HEK293 (cell line): ENCODE results near the gene WDR91.
A peak's percentile ranks its signal among the peaks of the same experiment; 100 is the strongest.

ENCODE experiments used
- CTCF ChIA-PET: fragments of 350-600 bp; formaldehyde crosslinking; extraction: SDS; loops from one replicate; lab custom pipeline; 2021; ENCODE audit warnings: antibody characterized with exemption; lab: Yijun Ruan, JAX
- POLR2A ChIA-PET: fragments of 300-600 bp; formaldehyde crosslinking; extraction: SDS; loops from one replicate; lab custom pipeline; 2020; ENCODE audit warnings: antibody characterized with exemption, inconsistent platforms; lab: Yijun Ruan, JAX
- H3K27ac ChIP-seq: fragments of 200-500 bp; sonication (Bioruptor generic); 2 replicates; pipeline ENCODE4 v1.5.1; 2014; ENCODE audit warnings: low read depth, low read length, control low read depth, inconsistent platforms; ENCODE audit errors: extremely low read depth
- H3K36me3 ChIP-seq, 2 experiments: fragments of 200-500 bp in 1 of 2; sonication (Bioruptor generic) in 1 of 2; 1 replicate in 1 of 2; 2 replicates in 1 of 2; pipeline ENCODE4 v1.5.1; 2014 to 2017; ENCODE audit warnings: inconsistent platforms in 2 of 2, low read length in 2 of 2; ENCODE audit not compliant: control insufficient read depth in 2 of 2, insufficient read depth in 1 of 2
- H3K4me1 ChIP-seq: fragments of 200-500 bp; sonication (Bioruptor generic); 2 replicates; pipeline ENCODE4 v1.5.1; 2014; ENCODE audit warnings: mild to moderate bottlenecking, low read length, inconsistent platforms; ENCODE audit not compliant: control insufficient read depth, insufficient read depth
- H3K4me3 ChIP-seq: 2 replicates; pipeline ENCODE4 v1.5.1; 2011; ENCODE audit warnings: low read depth, mild to moderate bottlenecking, control low read depth, low read length, moderate library complexity
- H3K9me3 ChIP-seq: fragments of 200-500 bp; sonication (Bioruptor generic); 2 replicates; pipeline ENCODE4 v1.5.1; 2014; ENCODE audit warnings: low read depth, low read length, inconsistent platforms; ENCODE audit not compliant: control insufficient read depth, insufficient read depth
- ATF2 ChIP-seq: fragments of 450-650 bp; formaldehyde crosslinking; IDR thresholded peaks from 2 replicates; pipeline ENCODE4 v1.5.1; 2016; ENCODE audit warnings: missing biosample characterization, missing genetic modification characterization, low read depth
- HOXC10 ChIP-seq: sonication (generic); formaldehyde crosslinking; IDR thresholded peaks from 2 replicates; pipeline ENCODE4 v1.8.1; 2023; ENCODE audit warnings: mild to moderate bottlenecking, missing genetic modification reagents
- KLF10 ChIP-seq: fragments of 450-650 bp; IDR thresholded peaks from 2 replicates; pipeline ENCODE4 v1.5.1; 2018; ENCODE audit warnings: missing biosample characterization, mild to moderate bottlenecking, missing genetic modification characterization
- PATZ1 ChIP-seq: fragments of 450-650 bp; formaldehyde crosslinking; IDR thresholded peaks from 2 replicates; pipeline ENCODE4 v1.5.1; 2016; ENCODE audit warnings: missing biosample characterization, missing genetic modification characterization
- PRDM10 ChIP-seq: fragments of 450-650 bp; formaldehyde crosslinking; IDR thresholded peaks from 2 replicates; pipeline ENCODE4 v1.5.1; 2016; ENCODE audit warnings: missing biosample characterization, missing genetic modification characterization
- REST ChIP-seq: fragments of 450-650 bp; formaldehyde crosslinking; IDR thresholded peaks from 2 replicates; pipeline ENCODE4 v1.5.1; 2016; ENCODE audit warnings: missing biosample characterization, missing genetic modification characterization
- SP2 ChIP-seq: fragments of 450-650 bp; formaldehyde crosslinking; IDR thresholded peaks from 2 replicates; pipeline ENCODE4 v1.5.1; 2016; ENCODE audit warnings: missing biosample characterization, missing genetic modification characterization
- SP7 ChIP-seq: fragments of 450-650 bp; formaldehyde crosslinking; IDR thresholded peaks from 2 replicates; pipeline ENCODE4 v1.5.1; 2016; ENCODE audit warnings: missing biosample characterization, missing genetic modification characterization
- TRIM28 ChIP-seq: IDR thresholded peaks from 2 replicates; pipeline ENCODE4 v1.6.1; 2011; ENCODE audit warnings: low read length, control low read depth, borderline replicate concordance
- ZBTB44 ChIP-seq: fragments of 450-650 bp; IDR thresholded peaks from 2 replicates; pipeline ENCODE4 v1.5.1; 2018; ENCODE audit warnings: missing biosample characterization, mild to moderate bottlenecking, missing genetic modification characterization
- ZBTB8A ChIP-seq: fragments of 450-650 bp; formaldehyde crosslinking; IDR thresholded peaks from 2 replicates; pipeline ENCODE4 v1.5.1; 2016; ENCODE audit warnings: missing biosample characterization, missing genetic modification characterization
- ZFHX2 ChIP-seq: fragments of 450-650 bp; formaldehyde crosslinking; conservative IDR thresholded peaks from 2 replicates; pipeline ENCODE4 v1.5.1; 2016; ENCODE audit warnings: missing biosample characterization, missing genetic modification characterization
- ZFP41 ChIP-seq: fragments of 450-650 bp; formaldehyde crosslinking; IDR thresholded peaks from 2 replicates; pipeline ENCODE4 v1.5.1; 2016; ENCODE audit warnings: missing biosample characterization, missing genetic modification characterization, borderline replicate concordance
- ZNF121 ChIP-seq: fragments of 450-650 bp; formaldehyde crosslinking; IDR thresholded peaks from 2 replicates; pipeline ENCODE4 v1.5.1; 2016; ENCODE audit warnings: missing biosample characterization, missing genetic modification characterization
- ZNF132 ChIP-seq: fragments of 450-650 bp; formaldehyde crosslinking; IDR thresholded peaks from 2 replicates; pipeline ENCODE4 v1.5.1; 2017; ENCODE audit warnings: missing biosample characterization, missing genetic modification characterization, borderline replicate concordance
- ZNF2 ChIP-seq: fragments of 450-650 bp; formaldehyde crosslinking; IDR thresholded peaks from 2 replicates; pipeline ENCODE4 v1.5.1; 2016; ENCODE audit warnings: missing biosample characterization, missing genetic modification characterization
- ZNF394 ChIP-seq: fragments of 450-650 bp; formaldehyde crosslinking; IDR thresholded peaks from 2 replicates; pipeline ENCODE4 v1.5.1; 2016; ENCODE audit warnings: missing biosample characterization, missing genetic modification characterization, mild to moderate bottlenecking, moderate library complexity, borderline replicate concordance
- ZNF423 ChIP-seq: fragments of 450-650 bp; formaldehyde crosslinking; IDR thresholded peaks from 2 replicates; pipeline ENCODE4 v1.5.1; 2016; ENCODE audit warnings: missing biosample characterization, missing genetic modification characterization
- ZNF548 ChIP-seq: fragments of 450-650 bp; formaldehyde crosslinking; IDR thresholded peaks from 2 replicates; pipeline ENCODE4 v1.5.1; 2016; ENCODE audit warnings: missing biosample characterization, missing genetic modification characterization
- ZNF561 ChIP-seq: fragments of 450-650 bp; IDR thresholded peaks from 2 replicates; pipeline ENCODE4 v1.5.1; 2018; ENCODE audit warnings: missing biosample characterization, missing genetic modification characterization, borderline replicate concordance
- ZNF580 ChIP-seq: fragments of 450-650 bp; formaldehyde crosslinking; IDR thresholded peaks from 2 replicates; pipeline ENCODE4 v1.5.1; 2016; ENCODE audit warnings: missing biosample characterization, missing genetic modification characterization
- ZNF626 ChIP-seq: fragments of 450-650 bp; sonication (Bioruptor Pico); formaldehyde crosslinking; IDR thresholded peaks from 2 replicates; pipeline ENCODE4 v1.5.1; 2018; ENCODE audit warnings: missing biosample characterization, missing genetic modification characterization, inconsistent platforms
- ZNF776 ChIP-seq: fragments of 450-650 bp; formaldehyde crosslinking; IDR thresholded peaks from 2 replicates; pipeline ENCODE4 v1.5.0; 2017; ENCODE audit warnings: missing biosample characterization, missing genetic modification characterization, borderline replicate concordance
- ZSCAN30 ChIP-seq: fragments of 450-650 bp; IDR thresholded peaks from 2 replicates; pipeline ENCODE4 v1.5.1; 2018; ENCODE audit warnings: missing biosample characterization, mild to moderate bottlenecking, missing genetic modification characterization, moderate library complexity

WDR91 gene

GRCh38 chr7:135208102-135208793 is 3.1 kb downstream of the WDR91 start:
- Histone ChIP-seq H3K4me3 (no peak overlapping the region), H3K4me1 (peaks cover 7% of the 10 kb centered on the region), H3K9me3 (no peaks in the 10 kb centered on the region), H3K27ac (no peak overlapping the region), H3K36me3 (peaks cover 0 to 36% of the 10 kb centered on the region in 2 experiments; a peak in 2 of 3 replicates)
- POLR2A ChIA-PET, result interaction anchor here (0.6 kb wide), 1 partner anchor 612 kb away, joined by 5 read pairs; no protein-coding TSS in a partner anchor
- CTCF ChIA-PET, result interaction anchor here (0.6 to 1.0 kb wide), 2 partner anchors 38 to 484 kb away, joined by 3 to 4 read pairs; partner anchors contain the start of gene CYREN
- TF ChIP-seq ZNF132 (tag by site-specific recombination) (no peak), SP7 (tag by site-specific recombination) (peak; percentile 58), KLF10 (tag by site-specific recombination) (no peak; the same call in 1 of the 2 replicates), SP2 (peak; percentile 12; the same call in 1 of the 2 replicates), ZNF2 (tag by site-specific recombination) (peak; percentile 46; the same call in 1 of the 2 replicates), ZNF423 (no peak), TRIM28 (no peak), ZBTB8A (tag by site-specific recombination) (peak; percentile 43; the same call in 1 of the 2 replicates), PATZ1 (tag by site-specific recombination) (0 out of 2 replicates have a peak, but pooled peaks have one; percentile 39), PRDM10 (no peak), REST (tag by site-specific recombination) (no peak), HOXC10 (CRISPR knock-in tag) (no peak), ZNF626 (tag by site-specific recombination) (no peak), ZSCAN30 (tag by site-specific recombination) (peak; percentile 67; the same call in 1 of the 2 replicates), ZFHX2 (peak; percentile 71), ZNF121 (tag by site-specific recombination) (no peak), ZBTB44 (tag by site-specific recombination) (peak; percentile 13; the same call in 1 of the 2 replicates), ZNF394 (tag by site-specific recombination) (no peak), ZNF548 (tag by site-specific recombination) (no peak), ZNF580 (tag by site-specific recombination) (no peak), ZNF776 (no peak), ATF2 (tag by site-specific recombination) (no peak), ZNF561 (tag by site-specific recombination) (peak; percentile 35; the same call in 1 of the 2 replicates), ZFP41 (tag by site-specific recombination) (no peak)
